Measurements from ENCODE around the gene CEACAM7.

CEACAM7 gene

DNA sequence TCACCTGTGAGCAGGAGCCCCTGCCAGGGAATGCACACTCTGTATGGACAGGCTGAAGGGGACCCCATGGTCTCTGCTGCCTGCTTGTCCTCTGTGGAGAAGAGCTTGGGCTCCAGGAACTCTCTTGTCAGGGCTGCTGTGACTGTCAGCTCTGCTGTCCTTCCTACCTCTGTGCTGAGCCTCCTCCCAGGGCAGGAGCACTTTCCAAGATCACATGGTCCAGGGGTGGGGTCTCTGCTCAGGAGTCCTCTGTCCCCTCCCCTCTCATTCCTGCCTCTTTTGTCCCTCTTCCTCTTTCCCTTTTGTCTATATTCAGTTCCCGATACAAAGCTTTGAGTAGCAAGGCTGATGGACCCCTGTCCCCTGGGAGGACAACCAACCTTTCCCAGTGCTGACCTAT is at the start of gene CEACAM7:
TSS of gene CEACAM7 (minus strand) at position 173 of the 400 bp plus-strand sequence. CDS start at position 68, 105 bp downstream.
- H3K79me2 ChIP-seq (ENCODE audit: low read length): no peaks in the 10 kb centered on the region
- H3K27me3 ChIP-seq (ENCODE audit: low read depth, low read length): peaks cover 77% of the 10 kb centered on the region
- no peak within 1 kb of the TSS for H3K27ac ChIP-seq (ENCODE audit: low read length)
- TF ChIP-seq, protein P1, sequence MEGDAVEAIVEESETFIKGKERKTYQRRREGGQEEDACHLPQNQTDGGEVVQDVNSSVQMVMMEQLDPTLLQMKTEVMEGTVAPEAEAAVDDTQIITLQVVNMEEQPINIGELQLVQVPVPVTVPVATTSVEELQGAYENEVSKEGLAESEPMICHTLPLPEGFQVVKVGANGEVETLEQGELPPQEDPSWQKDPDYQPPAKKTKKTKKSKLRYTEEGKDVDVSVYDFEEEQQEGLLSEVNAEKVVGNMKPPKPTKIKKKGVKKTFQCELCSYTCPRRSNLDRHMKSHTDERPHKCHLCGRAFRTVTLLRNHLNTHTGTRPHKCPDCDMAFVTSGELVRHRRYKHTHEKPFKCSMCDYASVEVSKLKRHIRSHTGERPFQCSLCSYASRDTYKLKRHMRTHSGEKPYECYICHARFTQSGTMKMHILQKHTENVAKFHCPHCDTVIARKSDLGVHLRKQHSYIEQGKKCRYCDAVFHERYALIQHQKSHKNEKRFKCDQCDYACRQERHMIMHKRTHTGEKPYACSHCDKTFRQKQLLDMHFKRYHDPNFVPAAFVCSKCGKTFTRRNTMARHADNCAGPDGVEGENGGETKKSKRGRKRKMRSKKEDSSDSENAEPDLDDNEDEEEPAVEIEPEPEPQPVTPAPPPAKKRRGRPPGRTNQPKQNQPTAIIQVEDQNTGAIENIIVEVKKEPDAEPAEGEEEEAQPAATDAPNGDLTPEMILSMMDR (IDR thresholded peaks at IDR 0.05; ENCODE audit: low read depth, low read length): no peak
- no peak for TF ChIP-seq EZH2phosphoT487 (IDR thresholded peaks at IDR 0.05; ENCODE audit: low read depth)
- no peak within 1 kb of the TSS for H3K4me3 ChIP-seq (ENCODE audit: low read length)
- 0 out of 2 replicates have a peak, but pooled peaks cover under 1% of the 10 kb centered on the region for H3K9me3 ChIP-seq (ENCODE audit: insufficient read depth, low read length)
- no peaks in the 10 kb centered on the region; the same call in 1 of the 2 replicates for H4K20me1 ChIP-seq (ENCODE audit: insufficient read depth, low read length)
- H2AFZ ChIP-seq (ENCODE audit: low read depth, low read length): no peak within 1 kb of the TSS
- H3K9ac ChIP-seq (ENCODE audit: low read length): no peak within 1 kb of the TSS
- H3K4me2 ChIP-seq (ENCODE audit: low read length): no peak within 1 kb of the TSS
- H3K4me1 ChIP-seq (ENCODE audit: low read length): peaks cover 9% of the 10 kb centered on the region
- H3K36me3 ChIP-seq (replicated peaks; ENCODE audit: low read depth, low read length): no peaks in the 10 kb centered on the region

DNA sequence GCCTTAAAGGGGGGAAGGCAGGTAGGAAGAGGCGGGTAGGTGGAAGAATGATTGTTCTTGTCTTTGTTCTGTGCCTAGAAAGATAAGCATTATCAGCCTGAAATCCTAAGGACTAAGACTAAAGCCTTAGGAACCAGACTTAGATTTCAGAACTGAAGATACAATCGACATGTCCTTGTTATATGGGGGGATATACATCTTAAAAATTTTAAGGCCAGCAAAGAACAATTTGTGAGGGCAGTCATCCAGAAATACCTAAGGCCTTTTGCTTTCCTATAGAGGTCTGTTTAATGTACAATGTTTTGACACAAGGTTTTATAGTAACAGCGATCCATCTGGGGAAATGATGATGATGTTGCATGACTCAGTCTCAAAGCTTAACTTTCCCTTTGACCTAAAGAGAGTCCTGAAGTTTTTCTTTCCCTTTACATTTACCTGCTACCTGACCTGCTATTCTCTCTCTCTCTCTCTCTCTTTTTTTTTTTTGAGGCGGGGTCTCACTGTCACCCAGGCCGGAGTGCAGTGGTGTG is 47.1 kb upstream of the CEACAM7 start:
- Histone ChIP-seq H3K27me3 (ENCODE audit: low read depth, low read length) (peaks cover 71% of the 10 kb centered on the region), H3K4me3 (ENCODE audit: low read length) (no peak overlapping the region), H3K4me1 (ENCODE audit: low read length) (no peaks in the 10 kb centered on the region), H3K9ac (ENCODE audit: low read length) (no peak overlapping the region), H2AFZ (ENCODE audit: low read depth, low read length) (no peak overlapping the region), H3K79me2 (ENCODE audit: low read length) (no peaks in the 10 kb centered on the region), H3K27ac (ENCODE audit: low read length) (no peak overlapping the region), H3K9me3 (ENCODE audit: insufficient read depth, low read length) (no peaks in the 10 kb centered on the region), H4K20me1 (ENCODE audit: insufficient read depth, low read length) (no peaks in the 10 kb centered on the region), H3K4me2 (ENCODE audit: low read length) (no peak overlapping the region), H3K36me3 (replicated peaks; ENCODE audit: low read depth, low read length) (no peaks in the 10 kb centered on the region)
- TF ChIP-seq, protein P1 (IDR thresholded peaks at IDR 0.05; ENCODE audit: low read depth, low read length): no peak
- TF ChIP-seq EZH2phosphoT487 (IDR thresholded peaks at IDR 0.05; ENCODE audit: low read depth): no peak

DNA sequence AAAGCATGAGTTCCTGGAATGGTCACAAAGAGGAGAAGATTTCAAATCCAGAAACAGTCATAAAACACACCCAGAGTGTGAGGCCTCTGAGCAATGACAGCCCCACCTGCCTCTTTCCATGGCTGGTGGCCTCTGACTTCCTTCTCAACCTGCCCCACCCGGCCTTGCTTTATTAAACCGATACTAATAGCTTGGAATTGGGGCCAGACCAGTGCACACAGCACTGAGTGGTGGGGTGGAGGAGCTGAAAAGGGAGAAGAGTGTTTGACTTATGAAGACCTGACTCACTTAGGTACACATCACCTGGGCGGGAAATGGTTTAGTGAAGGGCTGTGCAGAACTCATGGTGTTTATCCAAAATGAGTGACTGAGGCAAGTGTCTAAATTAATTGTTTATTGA is 46.5 kb upstream of the CEACAM7 start:
- Histone ChIP-seq H3K9ac (ENCODE audit: low read length) (no peak overlapping the region), H3K4me1 (ENCODE audit: low read length) (no peaks in the 10 kb centered on the region), H3K4me2 (ENCODE audit: low read length) (no peak overlapping the region), H3K36me3 (replicated peaks; ENCODE audit: low read depth, low read length) (no peaks in the 10 kb centered on the region), H4K20me1 (ENCODE audit: insufficient read depth, low read length) (no peaks in the 10 kb centered on the region), H3K9me3 (ENCODE audit: insufficient read depth, low read length) (no peaks in the 10 kb centered on the region), H3K4me3 (ENCODE audit: low read length) (no peak overlapping the region), H3K27ac (ENCODE audit: low read length) (no peak overlapping the region), H2AFZ (ENCODE audit: low read depth, low read length) (no peak overlapping the region), H3K79me2 (ENCODE audit: low read length) (no peaks in the 10 kb centered on the region), H3K27me3 (ENCODE audit: low read depth, low read length) (peaks cover 66% of the 10 kb centered on the region)
- TF ChIP-seq EZH2phosphoT487 (IDR thresholded peaks at IDR 0.05; ENCODE audit: low read depth): no peak
- TF ChIP-seq, protein P1 (IDR thresholded peaks at IDR 0.05; ENCODE audit: low read depth, low read length): no peak

DNA sequence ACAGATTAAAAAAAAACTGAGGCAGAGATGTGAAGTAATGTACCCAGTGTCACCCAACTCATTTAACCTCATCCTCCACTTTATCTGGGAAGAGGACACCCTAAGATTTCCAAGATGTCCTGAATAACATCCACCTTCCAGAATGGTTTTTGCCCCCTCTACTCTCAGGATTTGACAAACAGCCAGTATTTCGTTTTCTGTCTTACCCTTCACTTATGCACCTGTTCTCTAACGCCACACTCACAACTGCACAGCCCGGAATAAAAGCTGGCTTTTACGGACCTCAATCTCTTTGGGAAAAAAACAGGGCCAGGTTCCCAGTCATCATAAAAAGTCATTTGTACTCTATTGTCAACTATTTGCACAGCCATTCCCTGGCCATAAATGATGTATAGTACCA is 46.1 kb upstream of the CEACAM7 start:
- H2AFZ ChIP-seq (ENCODE audit: low read depth, low read length): no peak overlapping the region
- H3K9ac ChIP-seq (ENCODE audit: low read length): no peak overlapping the region
- no peaks in the 10 kb centered on the region for H4K20me1 ChIP-seq (ENCODE audit: insufficient read depth, low read length)
- no peaks in the 10 kb centered on the region for H3K79me2 ChIP-seq (ENCODE audit: low read length)
- no peak for TF ChIP-seq EZH2phosphoT487 (IDR thresholded peaks at IDR 0.05; ENCODE audit: low read depth)
- TF ChIP-seq, protein P1 (IDR thresholded peaks at IDR 0.05; ENCODE audit: low read depth, low read length): no peak
- H3K9me3 ChIP-seq (ENCODE audit: insufficient read depth, low read length): no peaks in the 10 kb centered on the region
- no peak overlapping the region for H3K4me2 ChIP-seq (ENCODE audit: low read length)
- no peaks in the 10 kb centered on the region for H3K36me3 ChIP-seq (replicated peaks; ENCODE audit: low read depth, low read length)
- H3K27ac ChIP-seq (ENCODE audit: low read length): no peak overlapping the region
- H3K4me1 ChIP-seq (ENCODE audit: low read length): no peaks in the 10 kb centered on the region
- peaks cover 61% of the 10 kb centered on the region for H3K27me3 ChIP-seq (ENCODE audit: low read depth, low read length)
- no peak overlapping the region for H3K4me3 ChIP-seq (ENCODE audit: low read length)
